Right atrium auricular region (tissue), 2 donors: Measurements from ENCODE around the gene GRIA3. TPM values are rescaled to one million over a fixed set of nuclear protein-coding genes. Genes with fewer than 3 reads are reported as not detected.

Experiments
- DNase-seq: peaks from one replicate; pipeline ENCODE4 v3.0.0-alpha.2; 2019; ENCODE audit warnings: low spot score
- H3K27ac ChIP-seq, 2 donors: fragments of 200-600 bp; sonication (generic); 1 replicate in 1 of 2; 2 replicates in 1 of 2; pipeline ENCODE4 v1.5.1; 2016 to 2019
- H3K27me3 ChIP-seq, 2 donors: fragments of 200-600 bp; sonication (generic); one replicate each; pipeline versions ENCODE4 v1.5.1 to v1.6.0; 2017 to 2019
- H3K36me3 ChIP-seq: fragments of 200-600 bp; sonication (generic); one replicate; pipeline ENCODE4 v1.5.1; 2016
- H3K4me1 ChIP-seq, 2 donors: fragments of 200-600 bp; sonication (generic); one replicate each; pipeline versions ENCODE4 v1.5.1 to v1.6.0; 2017 to 2019
- H3K4me3 ChIP-seq, 2 donors: fragments of 200-600 bp; sonication (generic); 1 replicate in 1 of 2; 2 replicates in 1 of 2; pipeline ENCODE4 v1.5.1; 2017 to 2019; ENCODE audit warnings: mild to moderate bottlenecking in 1 of 2, moderate library complexity in 1 of 2
- H3K9me3 ChIP-seq, 2 donors: fragments of 200-600 bp; sonication (generic); one replicate each; pipeline ENCODE4 v1.5.1; 2019
- total RNA-seq, 2 donors: library from RNA; depleted of rRNA; stranded (reverse); fragments of >200 nt; gene quantifications; one replicate each; pipeline ENCODE4 v1.1.0, GENCODE V29; 2016
- TF ChIP-seq, protein P1 (sequence below), 2 donors: fragments of 200-600 bp; sonication (generic); IDR thresholded peaks; one replicate each; pipeline ENCODE4 v1.5.1; 2019; ENCODE audit warnings: antibody characterized with exemption in 2 of 2

Gene GRIA3
- total RNA-seq, 2 donors from 2014 or later, result 0.74 to 1.0 TPM

DNA sequence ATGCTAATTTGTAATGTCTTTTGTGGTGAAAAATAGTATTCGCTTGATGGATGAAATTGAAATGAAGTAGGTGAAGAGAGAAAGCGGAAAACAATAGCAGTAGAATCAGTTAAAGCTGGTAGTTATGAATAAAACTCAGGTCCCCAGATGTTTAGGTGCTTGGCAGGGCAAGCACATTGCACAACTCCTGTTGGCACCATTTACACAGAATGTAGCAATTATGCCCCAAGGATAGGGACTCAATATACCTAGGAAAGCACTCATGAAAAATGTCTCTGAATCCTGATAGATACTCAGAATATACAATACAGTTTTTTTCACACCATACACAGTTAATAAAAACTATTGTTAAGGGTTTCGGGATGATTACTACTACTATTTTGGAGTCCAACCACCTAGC lies 26.5 kb upstream of the GRIA3 start:
- TF ChIP-seq, protein P1, sequence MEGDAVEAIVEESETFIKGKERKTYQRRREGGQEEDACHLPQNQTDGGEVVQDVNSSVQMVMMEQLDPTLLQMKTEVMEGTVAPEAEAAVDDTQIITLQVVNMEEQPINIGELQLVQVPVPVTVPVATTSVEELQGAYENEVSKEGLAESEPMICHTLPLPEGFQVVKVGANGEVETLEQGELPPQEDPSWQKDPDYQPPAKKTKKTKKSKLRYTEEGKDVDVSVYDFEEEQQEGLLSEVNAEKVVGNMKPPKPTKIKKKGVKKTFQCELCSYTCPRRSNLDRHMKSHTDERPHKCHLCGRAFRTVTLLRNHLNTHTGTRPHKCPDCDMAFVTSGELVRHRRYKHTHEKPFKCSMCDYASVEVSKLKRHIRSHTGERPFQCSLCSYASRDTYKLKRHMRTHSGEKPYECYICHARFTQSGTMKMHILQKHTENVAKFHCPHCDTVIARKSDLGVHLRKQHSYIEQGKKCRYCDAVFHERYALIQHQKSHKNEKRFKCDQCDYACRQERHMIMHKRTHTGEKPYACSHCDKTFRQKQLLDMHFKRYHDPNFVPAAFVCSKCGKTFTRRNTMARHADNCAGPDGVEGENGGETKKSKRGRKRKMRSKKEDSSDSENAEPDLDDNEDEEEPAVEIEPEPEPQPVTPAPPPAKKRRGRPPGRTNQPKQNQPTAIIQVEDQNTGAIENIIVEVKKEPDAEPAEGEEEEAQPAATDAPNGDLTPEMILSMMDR (IDR thresholded peaks at IDR 0.05), result no peak
- Histone ChIP-seq H3K9me3 (peaks cover 0 to 12% of the 10 kb centered on the region in 2 donors), H3K4me1 (no peaks in the 10 kb centered on the region), H3K27me3 (no peaks in the 10 kb centered on the region), H3K36me3 (no peaks in the 10 kb centered on the region), H3K27ac (no peak overlapping the region), H3K4me3 (no peak overlapping the region)
- DNase-seq, result no peak

DNA sequence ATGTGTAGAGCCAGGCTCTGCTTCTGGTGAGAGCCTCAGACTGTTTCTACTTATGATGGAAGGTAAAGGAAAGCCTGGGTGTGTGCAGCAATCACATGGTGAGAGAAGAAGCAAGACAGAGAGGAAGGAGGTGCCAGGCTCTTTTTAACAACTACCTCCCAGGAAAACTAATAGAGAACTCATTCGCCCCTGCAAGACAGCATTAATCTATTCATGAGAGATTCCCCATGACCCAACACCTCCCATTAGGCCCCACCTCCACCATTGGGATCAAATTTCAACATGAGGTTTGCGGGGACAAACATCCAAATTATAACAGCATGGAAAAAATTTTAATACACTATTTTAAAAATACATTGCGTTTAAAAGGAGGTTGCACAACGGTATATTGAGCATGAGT lies 24.7 kb upstream of the GRIA3 start:
- Histone ChIP-seq H3K9me3 (peaks cover 0 to 15% of the 10 kb centered on the region in 2 donors), H3K4me3 (no peak overlapping the region), H3K36me3 (no peaks in the 10 kb centered on the region), H3K27ac (no peak overlapping the region), H3K4me1 (no peaks in the 10 kb centered on the region), H3K27me3 (no peaks in the 10 kb centered on the region)
- TF ChIP-seq, protein P1 (IDR thresholded peaks at IDR 0.05), result no peak
- no peak for DNase-seq

DNA sequence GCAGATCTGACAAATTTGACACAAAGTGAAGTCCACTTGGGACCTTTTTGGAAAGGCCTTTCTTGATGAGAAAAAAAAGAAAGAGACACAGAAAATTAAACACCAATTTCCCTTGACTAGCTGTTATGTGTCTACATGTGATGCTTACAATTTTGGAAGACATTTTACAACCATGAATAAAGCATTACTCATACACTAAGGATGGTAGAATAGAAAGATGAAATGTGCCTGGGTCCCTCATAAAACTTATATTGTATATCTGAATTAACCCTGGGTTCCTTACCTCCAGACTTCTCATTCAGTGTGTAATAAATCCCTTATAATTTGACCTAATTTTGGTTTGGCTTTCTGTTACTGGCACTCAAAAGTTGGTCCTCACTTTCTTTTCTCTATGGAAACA lies 16.5 kb upstream of the GRIA3 start:
- H3K4me1 ChIP-seq, result no peaks in the 10 kb centered on the region
- H3K27ac ChIP-seq, result no peak overlapping the region
- no peak for DNase-seq
- peaks cover 0 to 3% of the 10 kb centered on the region in 2 donors for H3K9me3 ChIP-seq
- no peak overlapping the region for H3K4me3 ChIP-seq
- TF ChIP-seq, protein P1 (IDR thresholded peaks at IDR 0.05), result no peak
- H3K27me3 ChIP-seq, result no peaks in the 10 kb centered on the region
- H3K36me3 ChIP-seq, result no peaks in the 10 kb centered on the region

DNA sequence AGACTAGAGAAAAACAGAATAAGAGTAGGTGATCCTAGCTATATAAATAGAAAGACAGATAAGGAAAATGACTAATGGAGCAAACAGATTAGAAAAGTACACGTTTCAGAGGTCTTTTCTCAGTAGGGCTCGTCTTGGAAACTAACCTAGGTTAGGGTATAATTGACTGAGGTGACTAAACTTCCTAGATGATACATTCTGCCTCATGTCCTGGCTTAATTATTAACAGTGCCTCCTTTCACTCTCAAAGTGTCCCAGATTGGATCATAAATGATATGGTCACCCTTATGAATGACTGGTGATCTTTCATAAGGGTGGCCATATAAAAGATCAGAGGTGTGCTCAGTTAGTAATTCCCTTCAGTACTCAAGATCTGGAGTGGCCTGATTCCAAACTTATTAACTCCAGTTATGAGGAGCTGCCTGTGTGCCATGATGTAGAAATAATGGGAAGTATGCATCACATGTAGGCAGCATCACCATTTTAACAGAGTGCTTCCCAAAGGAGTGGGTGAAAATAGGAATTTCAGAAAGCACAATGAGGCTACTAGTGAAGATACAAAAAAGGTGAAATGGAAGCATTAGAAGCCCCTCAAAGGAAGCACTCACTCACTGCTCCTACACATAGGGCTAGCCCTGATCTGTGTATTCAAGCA lies 14.7 kb upstream of the GRIA3 start:
- Histone ChIP-seq H3K4me1 (no peaks in the 10 kb centered on the region), H3K9me3 (no peaks in the 10 kb centered on the region), H3K36me3 (no peaks in the 10 kb centered on the region), H3K27me3 (no peaks in the 10 kb centered on the region), H3K27ac (no peak overlapping the region), H3K4me3 (no peak overlapping the region)
- TF ChIP-seq, protein P1 (IDR thresholded peaks at IDR 0.05), result no peak
- DNase-seq, result no peak

DNA sequence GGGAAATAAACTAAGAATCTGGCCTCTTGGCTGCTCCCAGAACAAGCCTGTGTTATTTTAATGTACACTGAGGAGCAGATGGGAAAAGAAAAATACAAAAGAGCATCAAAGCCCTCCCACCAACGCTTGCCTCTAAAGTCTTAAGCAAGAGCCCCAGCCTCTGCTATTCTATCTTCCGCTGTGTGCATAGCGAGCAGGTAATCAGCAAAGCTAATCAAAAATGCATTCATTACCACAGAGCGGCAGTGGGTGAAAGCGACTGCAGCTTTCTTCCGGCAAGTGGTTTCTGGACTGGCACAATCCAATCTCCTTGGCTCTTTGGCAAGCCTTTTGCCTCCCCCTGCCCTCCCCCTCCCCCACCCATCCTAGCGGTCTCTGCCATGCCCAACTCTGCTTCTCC lies 13.5 kb upstream of the GRIA3 start:
- no peak overlapping the region for H3K27ac ChIP-seq
- DNase-seq, result no peak
- no peaks in the 10 kb centered on the region for H3K9me3 ChIP-seq
- no peaks in the 10 kb centered on the region for H3K4me1 ChIP-seq
- TF ChIP-seq, protein P1 (IDR thresholded peaks at IDR 0.05), result no peak
- H3K36me3 ChIP-seq, result no peaks in the 10 kb centered on the region
- no peak overlapping the region for H3K4me3 ChIP-seq
- no peaks in the 10 kb centered on the region for H3K27me3 ChIP-seq

DNA sequence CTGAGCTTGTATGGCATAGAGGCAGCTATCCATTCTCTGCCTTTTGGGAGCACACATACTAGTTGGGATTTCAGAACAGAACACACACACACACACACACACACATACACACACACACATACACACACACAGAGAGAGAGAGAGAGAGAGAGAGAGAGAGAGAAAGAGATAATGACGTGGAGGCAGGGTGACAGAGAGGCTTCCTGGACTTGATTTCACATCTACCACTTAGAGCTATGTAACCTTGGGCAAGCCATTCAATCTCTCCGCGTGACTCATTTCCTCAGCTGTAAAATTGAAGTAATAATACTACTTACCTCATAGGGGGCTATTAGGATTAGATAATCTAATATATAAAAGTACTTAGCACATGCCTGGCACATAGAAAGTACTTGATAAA lies 12.3 kb upstream of the GRIA3 start:
- no peak for DNase-seq
- TF ChIP-seq, protein P1 (IDR thresholded peaks at IDR 0.05), result no peak
- H3K4me1 ChIP-seq, result no peaks in the 10 kb centered on the region
- no peaks in the 10 kb centered on the region for H3K36me3 ChIP-seq
- no peak overlapping the region for H3K4me3 ChIP-seq
- H3K27ac ChIP-seq, result no peak overlapping the region
- no peaks in the 10 kb centered on the region for H3K9me3 ChIP-seq
- no peaks in the 10 kb centered on the region for H3K27me3 ChIP-seq
